Spleen (tissue), 7 donors: ENCODE data around the gene MBD1.

ENCODE experiments used
- POLR2A ChIP-seq, 3 donors: fragments of 450-650 bp; IDR thresholded peaks; one replicate each; pipeline ENCODE4 v1.5.1; 2017; ENCODE audit warnings: antibody characterized with exemption in 3 of 3, mild to moderate bottlenecking in 1 of 3
- POLR2AphosphoS5 ChIP-seq, 3 donors: sonication (generic); formaldehyde crosslinking; IDR thresholded peaks; one replicate each; pipeline ENCODE4 v1.5.1; 2017; ENCODE audit warnings: antibody characterized with exemption in 3 of 3
- TF ChIP-seq, protein P1 (sequence below), 11 experiments: fragments of 200-600 bp in 7 of 11; fragments of 450-650 bp in 4 of 11; sonication (generic) in 4 of 11; IDR thresholded peaks in 8 of 11; conservative IDR thresholded peaks in 3 of 11; 1 replicate in 7 of 11; 2 replicates in 4 of 11; pipeline versions ENCODE4 v1.4.0 to v1.8.0; 2016 to 2021; ENCODE audit warnings: antibody characterized with exemption in 11 of 11, inconsistent platforms in 4 of 11, mild to moderate bottlenecking in 1 of 11
- donor health status: DM: no; HTN: no; CAD: no; lungs with moderate emphysema.
- donor health status: DM: no; HTN: no; CAD: no.
- donor health status: DM: no; HTN: no; CAD: no.

DNA sequence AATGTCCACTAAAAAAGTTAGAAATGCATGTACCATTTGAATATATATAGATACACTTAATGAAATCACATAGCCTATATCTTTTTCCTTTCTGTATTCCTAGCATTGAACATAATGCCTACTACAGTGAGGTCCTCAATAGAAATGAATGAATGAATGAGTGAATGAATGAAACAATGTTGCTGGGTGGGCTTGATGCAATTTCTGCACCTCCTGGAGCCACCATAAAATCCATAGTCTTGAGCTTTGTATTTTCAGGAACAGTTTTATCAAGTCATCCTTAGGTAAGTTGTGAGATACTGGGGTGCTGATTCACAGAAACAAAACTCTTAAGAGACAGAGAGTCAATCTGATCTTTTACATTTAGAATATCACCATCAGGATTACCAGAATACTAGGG lies 18.3 kb downstream of the MBD1 start:
- TF ChIP-seq, protein P1, sequence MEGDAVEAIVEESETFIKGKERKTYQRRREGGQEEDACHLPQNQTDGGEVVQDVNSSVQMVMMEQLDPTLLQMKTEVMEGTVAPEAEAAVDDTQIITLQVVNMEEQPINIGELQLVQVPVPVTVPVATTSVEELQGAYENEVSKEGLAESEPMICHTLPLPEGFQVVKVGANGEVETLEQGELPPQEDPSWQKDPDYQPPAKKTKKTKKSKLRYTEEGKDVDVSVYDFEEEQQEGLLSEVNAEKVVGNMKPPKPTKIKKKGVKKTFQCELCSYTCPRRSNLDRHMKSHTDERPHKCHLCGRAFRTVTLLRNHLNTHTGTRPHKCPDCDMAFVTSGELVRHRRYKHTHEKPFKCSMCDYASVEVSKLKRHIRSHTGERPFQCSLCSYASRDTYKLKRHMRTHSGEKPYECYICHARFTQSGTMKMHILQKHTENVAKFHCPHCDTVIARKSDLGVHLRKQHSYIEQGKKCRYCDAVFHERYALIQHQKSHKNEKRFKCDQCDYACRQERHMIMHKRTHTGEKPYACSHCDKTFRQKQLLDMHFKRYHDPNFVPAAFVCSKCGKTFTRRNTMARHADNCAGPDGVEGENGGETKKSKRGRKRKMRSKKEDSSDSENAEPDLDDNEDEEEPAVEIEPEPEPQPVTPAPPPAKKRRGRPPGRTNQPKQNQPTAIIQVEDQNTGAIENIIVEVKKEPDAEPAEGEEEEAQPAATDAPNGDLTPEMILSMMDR (IDR thresholded peaks at IDR 0.05 in 8 of 11, conservative IDR thresholded peaks at IDR 0.05 in 3 of 11): no peak
- TF ChIP-seq POLR2A (IDR thresholded peaks at IDR 0.05) (no peak), POLR2AphosphoS5 (IDR thresholded peaks at IDR 0.05) (no peak)
